ENCODE results near the gene FAM209A.

The FAM209A gene

DNA sequence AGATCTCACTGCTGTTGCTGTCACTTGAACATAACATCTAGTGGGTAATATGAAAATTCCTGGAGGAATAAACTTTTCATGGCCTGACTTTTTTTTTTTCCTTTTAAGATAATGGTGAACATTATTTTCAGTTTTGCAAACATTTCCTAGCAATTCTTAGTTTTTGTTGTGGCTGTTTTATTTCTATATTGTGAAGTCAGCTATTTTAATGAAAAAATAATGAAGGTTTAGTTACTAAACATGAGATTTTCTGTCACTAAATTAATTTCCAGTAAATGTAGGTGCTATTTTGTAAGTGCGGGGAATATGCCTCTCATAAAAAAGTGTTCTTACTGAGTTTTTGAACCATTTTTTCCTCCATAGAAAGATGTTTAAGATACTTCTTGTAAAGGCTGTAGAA is 23.4 kb upstream of the FAM209A start:
- no peak overlapping the region for H3K4me2 ChIP-seq (ENCODE audit: low read length)
- H3K36me3 ChIP-seq (ENCODE audit: insufficient read depth, low read length): peaks cover 24% of the 10 kb centered on the region
- H3K9ac ChIP-seq (ENCODE audit: low read length): no peak overlapping the region
- H3K4me1 ChIP-seq (ENCODE audit: insufficient read depth, low read length, severe bottlenecking): no peaks in the 10 kb centered on the region
- TF ChIP-seq, protein P1, sequence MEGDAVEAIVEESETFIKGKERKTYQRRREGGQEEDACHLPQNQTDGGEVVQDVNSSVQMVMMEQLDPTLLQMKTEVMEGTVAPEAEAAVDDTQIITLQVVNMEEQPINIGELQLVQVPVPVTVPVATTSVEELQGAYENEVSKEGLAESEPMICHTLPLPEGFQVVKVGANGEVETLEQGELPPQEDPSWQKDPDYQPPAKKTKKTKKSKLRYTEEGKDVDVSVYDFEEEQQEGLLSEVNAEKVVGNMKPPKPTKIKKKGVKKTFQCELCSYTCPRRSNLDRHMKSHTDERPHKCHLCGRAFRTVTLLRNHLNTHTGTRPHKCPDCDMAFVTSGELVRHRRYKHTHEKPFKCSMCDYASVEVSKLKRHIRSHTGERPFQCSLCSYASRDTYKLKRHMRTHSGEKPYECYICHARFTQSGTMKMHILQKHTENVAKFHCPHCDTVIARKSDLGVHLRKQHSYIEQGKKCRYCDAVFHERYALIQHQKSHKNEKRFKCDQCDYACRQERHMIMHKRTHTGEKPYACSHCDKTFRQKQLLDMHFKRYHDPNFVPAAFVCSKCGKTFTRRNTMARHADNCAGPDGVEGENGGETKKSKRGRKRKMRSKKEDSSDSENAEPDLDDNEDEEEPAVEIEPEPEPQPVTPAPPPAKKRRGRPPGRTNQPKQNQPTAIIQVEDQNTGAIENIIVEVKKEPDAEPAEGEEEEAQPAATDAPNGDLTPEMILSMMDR (IDR thresholded peaks at IDR 0.05; ENCODE audit: low read length): no peak
- TF ChIP-seq EZH2 (IDR thresholded peaks at IDR 0.05; ENCODE audit: borderline replicate concordance, low read length): no peak
- no peak overlapping the region for H3K27ac ChIP-seq (ENCODE audit: low read depth, low read length, poor library complexity, severe bottlenecking)
- H2AFZ ChIP-seq (ENCODE audit: low read length): no peak overlapping the region
- no peaks in the 10 kb centered on the region for H3K27me3 ChIP-seq (ENCODE audit: insufficient read depth, low read length)
- no peaks in the 10 kb centered on the region for H4K20me1 ChIP-seq (ENCODE audit: insufficient read depth, low read length)
- H3K79me2 ChIP-seq (ENCODE audit: insufficient read depth, low read length): no peaks in the 10 kb centered on the region
- H3K9me2 ChIP-seq (ENCODE audit: low read depth, low read length): no peaks in the 10 kb centered on the region
- no peaks in the 10 kb centered on the region for H3K9me3 ChIP-seq (ENCODE audit: low read length)
- no peak overlapping the region for H3K4me3 ChIP-seq (ENCODE audit: low read depth, low read length, poor library complexity, severe bottlenecking)
- no peaks in the 10 kb centered on the region for H3F3A ChIP-seq (ENCODE audit: insufficient read depth, low read length)

DNA sequence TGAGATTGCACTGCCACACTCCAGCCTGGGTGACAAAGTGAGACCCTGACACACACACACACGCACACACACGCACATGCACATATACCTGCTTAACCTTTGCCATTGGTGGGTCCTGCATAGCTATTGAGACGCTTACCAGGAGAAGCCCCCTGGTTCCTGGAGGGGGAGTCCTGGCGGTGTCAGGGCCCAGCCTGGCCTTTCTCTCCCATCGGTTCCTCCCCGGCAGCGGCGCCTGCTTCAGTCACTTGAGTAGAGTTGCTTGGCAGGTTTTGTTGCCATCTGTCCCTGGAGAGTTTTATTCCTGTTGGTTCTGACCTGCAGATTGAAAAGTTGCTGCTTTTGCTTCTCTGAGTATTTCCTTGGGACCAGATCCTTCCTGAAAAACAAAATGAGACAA is 20.6 kb upstream of the FAM209A start:
- H3K27me3 ChIP-seq (ENCODE audit: insufficient read depth, low read length): no peaks in the 10 kb centered on the region
- H3K4me1 ChIP-seq (ENCODE audit: insufficient read depth, low read length, severe bottlenecking): no peaks in the 10 kb centered on the region
- H3F3A ChIP-seq (ENCODE audit: insufficient read depth, low read length): no peaks in the 10 kb centered on the region
- no peaks in the 10 kb centered on the region for H3K79me2 ChIP-seq (ENCODE audit: insufficient read depth, low read length)
- H2AFZ ChIP-seq (ENCODE audit: low read length): no peak overlapping the region
- no peaks in the 10 kb centered on the region for H3K9me3 ChIP-seq (ENCODE audit: low read length)
- H3K27ac ChIP-seq (ENCODE audit: low read depth, low read length, poor library complexity, severe bottlenecking): no peak overlapping the region
- no peak overlapping the region for H3K4me3 ChIP-seq (ENCODE audit: low read depth, low read length, poor library complexity, severe bottlenecking)
- no peak overlapping the region for H3K9ac ChIP-seq (ENCODE audit: low read length)
- peaks cover 8% of the 10 kb centered on the region; the same call in 1 of the 2 replicates for H3K36me3 ChIP-seq (ENCODE audit: insufficient read depth, low read length)
- no peaks in the 10 kb centered on the region for H4K20me1 ChIP-seq (ENCODE audit: insufficient read depth, low read length)
- H3K9me2 ChIP-seq (ENCODE audit: low read depth, low read length): no peaks in the 10 kb centered on the region
- TF ChIP-seq, protein P1 (IDR thresholded peaks at IDR 0.05; ENCODE audit: low read length): no peak
- TF ChIP-seq EZH2 (IDR thresholded peaks at IDR 0.05; ENCODE audit: borderline replicate concordance, low read length): no peak
- H3K4me2 ChIP-seq (ENCODE audit: low read length): no peak overlapping the region

DNA sequence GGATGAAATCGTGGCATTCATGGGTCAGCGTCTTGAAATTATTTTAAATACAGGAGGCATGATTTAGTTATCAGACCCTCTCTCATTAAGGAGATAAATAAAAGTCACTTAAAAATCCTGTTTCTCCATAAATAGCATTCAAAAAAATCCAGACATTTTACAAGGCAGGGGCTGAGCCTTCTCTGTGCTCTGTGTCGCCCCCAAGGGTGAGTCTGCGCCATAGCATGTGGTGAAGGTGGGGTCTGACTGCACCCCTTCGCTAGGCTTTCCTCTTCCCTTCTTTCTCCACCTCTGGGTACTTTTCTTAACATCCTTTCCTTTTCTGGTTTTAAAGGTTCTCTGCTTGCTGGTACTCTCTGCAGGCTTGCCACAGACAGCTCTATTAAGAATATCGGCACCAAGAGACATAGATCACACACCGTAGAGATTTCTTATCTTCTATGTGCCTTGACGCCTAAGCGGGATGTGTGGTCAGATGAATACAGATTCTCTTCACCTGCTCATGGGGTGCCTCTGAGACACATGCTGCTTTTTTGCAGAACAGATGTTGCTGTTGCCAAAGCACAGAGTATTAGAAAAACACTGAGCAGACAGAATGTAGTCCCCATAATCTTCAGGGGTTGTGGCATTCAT is 20.1 kb upstream of the FAM209A start:
- Histone ChIP-seq H3K9me2 (ENCODE audit: low read depth, low read length) (no peaks in the 10 kb centered on the region), H3K79me2 (ENCODE audit: insufficient read depth, low read length) (no peaks in the 10 kb centered on the region), H3F3A (ENCODE audit: insufficient read depth, low read length) (no peaks in the 10 kb centered on the region), H3K27me3 (ENCODE audit: insufficient read depth, low read length) (no peaks in the 10 kb centered on the region), H3K4me3 (ENCODE audit: low read depth, low read length, poor library complexity, severe bottlenecking) (no peak overlapping the region), H2AFZ (ENCODE audit: low read length) (no peak overlapping the region), H3K27ac (ENCODE audit: low read depth, low read length, poor library complexity, severe bottlenecking) (no peak overlapping the region), H3K4me1 (ENCODE audit: insufficient read depth, low read length, severe bottlenecking) (no peaks in the 10 kb centered on the region), H3K36me3 (ENCODE audit: insufficient read depth, low read length) (peaks cover 8% of the 10 kb centered on the region; the same call in 1 of the 2 replicates), H3K9ac (ENCODE audit: low read length) (no peak overlapping the region), H4K20me1 (ENCODE audit: insufficient read depth, low read length) (no peaks in the 10 kb centered on the region), H3K4me2 (ENCODE audit: low read length) (no peak overlapping the region), H3K9me3 (ENCODE audit: low read length) (no peaks in the 10 kb centered on the region)
- TF ChIP-seq EZH2 (IDR thresholded peaks at IDR 0.05; ENCODE audit: borderline replicate concordance, low read length): no peak
- TF ChIP-seq, protein P1 (IDR thresholded peaks at IDR 0.05; ENCODE audit: low read length): peak; percentile 55
